ENCODE data around the gene PKP4.

The PKP4 gene

DNA sequence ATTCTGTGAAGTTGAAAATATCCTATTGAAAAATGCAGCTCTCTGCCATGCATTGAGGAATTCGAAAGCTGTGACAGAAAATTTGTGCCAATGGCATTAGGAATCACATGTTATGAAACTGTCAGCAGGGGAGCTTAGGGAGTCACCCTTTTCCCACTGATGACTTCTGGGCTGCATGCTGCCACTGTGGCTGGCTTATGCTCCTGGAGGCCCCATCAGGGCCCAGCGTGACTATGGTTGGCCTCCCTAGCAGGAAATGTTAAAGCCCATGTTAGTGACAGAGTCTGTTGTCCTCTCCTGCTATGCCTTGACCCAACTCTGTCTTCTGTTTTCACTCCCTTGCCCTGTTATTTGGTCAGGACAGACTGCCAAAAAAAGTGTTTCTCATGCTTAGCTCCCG is 198.9 kb downstream of the PKP4 start:
- no peak for DNase-seq

DNA sequence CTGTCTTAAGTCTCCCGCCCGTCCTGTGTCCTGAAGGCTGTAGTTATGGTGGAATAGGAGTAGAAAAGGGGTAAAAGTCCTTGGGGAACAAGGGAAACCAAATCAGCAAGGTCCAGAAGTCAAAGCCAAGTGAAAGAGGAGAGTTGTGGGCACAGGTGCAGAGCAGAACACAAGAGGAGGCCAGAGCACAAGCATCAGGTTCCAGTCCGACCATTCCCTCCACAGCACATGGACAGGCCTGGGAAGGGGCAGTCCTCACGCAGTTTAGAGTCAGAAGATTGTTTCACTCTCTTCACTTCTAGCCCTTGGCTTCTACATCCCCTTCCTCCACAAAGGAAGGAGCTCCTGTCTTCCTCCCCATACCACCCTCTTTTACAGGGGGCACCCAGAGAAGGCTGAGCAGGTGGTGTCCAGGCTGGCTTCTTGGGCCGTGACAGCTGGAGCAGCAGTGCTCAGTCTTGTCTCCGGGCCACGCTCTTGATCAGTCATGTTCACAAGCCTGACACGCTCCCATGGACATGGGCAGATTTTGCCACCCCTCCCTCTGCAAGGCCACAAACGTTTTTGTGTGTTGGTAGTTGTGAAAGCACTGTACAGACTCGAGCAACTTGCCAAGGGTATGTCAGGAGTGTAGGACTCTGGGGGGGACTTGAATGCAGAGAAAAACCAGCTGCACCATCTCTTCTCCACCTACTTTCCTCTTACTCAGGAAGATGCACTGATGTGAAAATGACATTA is 199.9 kb downstream of the PKP4 start:
- DNase-seq: no peak

DNA sequence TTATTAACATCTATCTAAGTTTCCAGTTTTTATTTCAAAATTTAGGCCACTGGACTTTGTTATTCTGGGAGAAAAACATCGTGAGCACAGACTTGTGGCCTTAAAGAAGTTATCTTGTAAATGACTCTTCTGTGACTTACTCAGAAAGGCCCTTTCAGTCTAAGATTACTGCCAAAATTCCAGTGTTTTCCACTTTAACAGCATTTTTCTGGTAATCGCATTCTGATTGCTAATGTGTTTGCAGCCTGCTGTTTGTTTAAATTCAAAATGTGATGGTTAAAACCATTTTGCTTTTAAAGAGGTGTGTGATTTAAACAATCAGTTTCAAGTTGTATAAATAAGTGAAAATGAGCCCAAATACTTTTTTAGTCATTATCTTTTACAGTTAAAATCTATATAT is 201.6 kb downstream of the PKP4 start:
- no peak for DNase-seq

DNA sequence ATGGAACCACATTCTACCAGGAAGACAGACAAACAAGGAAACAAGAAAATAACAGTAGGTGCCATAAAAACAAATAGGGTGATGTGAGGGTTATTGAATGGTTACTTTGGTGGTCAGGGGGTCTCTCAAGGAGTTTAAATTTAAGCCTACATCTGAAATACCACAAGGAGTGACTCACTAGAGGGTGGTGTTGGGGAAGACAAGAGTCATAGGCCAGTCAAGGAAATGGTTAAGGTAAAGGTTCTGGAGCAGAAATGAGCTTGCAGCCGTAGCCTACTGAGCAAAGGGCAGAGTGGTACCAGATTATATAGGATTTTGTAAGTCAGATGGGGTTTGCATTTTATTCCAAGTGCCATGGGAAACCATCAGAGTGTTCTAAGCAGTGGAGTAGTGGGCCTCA is 202.7 kb downstream of the PKP4 start:
- DNase-seq: no peak

DNA sequence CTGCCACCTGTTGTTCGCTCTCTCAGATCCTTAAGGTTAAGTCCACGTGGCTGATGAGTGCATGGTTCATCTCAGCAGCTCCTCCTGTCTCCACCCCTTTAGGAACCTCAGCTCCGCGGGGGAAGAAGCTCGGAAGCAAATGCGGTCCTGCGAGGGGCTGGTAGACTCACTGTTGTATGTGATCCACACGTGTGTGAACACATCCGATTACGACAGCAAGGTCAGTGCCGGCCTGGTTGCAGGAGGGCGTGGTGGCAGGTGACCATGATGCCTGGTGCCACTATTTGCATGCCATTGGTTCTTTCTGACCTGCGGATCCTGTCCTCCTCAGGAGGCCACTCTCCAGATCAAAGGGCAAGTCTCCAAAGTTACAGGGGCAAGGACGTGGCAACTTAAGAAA is 204.5 kb downstream of the PKP4 start:
- no peak for DNase-seq

DNA sequence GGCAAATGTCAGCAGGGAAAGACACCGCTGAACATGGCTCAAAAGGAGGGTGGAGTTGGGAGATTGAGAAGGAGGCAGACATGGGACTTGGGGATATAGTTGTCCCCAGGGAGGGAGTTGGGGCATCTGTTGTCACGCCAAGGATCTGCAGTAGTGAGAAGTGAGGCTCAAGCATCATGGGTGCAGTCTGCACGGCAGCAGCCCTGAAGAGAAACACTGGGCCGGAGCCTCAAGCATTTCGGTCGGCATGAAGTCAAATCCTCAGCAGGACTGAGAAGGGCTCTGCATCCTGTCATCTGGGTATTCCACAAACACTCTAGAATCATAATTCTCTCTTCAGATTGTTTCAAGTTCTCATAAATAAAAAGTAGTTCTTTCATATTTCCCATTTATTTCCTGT is 205.7 kb downstream of the PKP4 start:
- no peak for DNase-seq

DNA sequence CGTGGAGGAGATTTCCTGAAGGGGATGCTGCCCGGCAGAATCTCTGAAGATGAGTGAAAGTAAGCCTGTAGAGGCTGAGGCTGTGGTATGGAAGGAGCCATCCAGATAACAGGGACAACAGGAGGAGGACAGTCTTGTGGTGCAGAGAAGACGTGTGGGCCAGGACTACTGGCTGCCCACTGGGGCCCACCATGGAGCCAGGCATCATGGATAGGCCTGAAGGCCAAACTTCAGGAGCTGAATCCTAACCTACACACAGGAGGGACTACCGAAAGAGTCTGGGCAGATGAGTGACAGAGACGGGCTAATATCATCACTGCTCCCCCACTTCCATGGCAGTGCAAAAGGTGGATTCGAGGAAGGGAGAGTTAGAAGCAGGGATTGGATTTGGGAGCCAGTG is 207.0 kb downstream of the PKP4 start:
- no peak for DNase-seq

DNA sequence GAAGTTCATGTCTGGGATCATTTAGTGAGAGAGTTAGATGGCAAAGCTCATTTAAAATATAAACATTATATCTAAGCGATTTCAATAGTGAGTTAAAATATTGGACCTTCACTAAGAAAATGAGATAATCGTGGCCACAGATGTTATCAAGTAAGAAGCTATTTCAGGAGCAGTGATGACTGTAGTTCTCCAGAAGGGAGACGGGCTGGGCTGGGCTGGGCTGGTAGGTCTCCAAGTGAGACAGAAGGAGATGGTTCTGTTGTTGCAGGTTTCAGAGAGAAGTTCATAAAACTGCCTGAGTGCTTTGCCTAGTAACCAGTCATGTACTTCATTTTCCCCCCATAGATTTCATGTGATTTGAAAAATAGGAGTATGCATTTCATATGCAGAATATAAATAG is 208.2 kb downstream of the PKP4 start:
- no peak for DNase-seq

DNA sequence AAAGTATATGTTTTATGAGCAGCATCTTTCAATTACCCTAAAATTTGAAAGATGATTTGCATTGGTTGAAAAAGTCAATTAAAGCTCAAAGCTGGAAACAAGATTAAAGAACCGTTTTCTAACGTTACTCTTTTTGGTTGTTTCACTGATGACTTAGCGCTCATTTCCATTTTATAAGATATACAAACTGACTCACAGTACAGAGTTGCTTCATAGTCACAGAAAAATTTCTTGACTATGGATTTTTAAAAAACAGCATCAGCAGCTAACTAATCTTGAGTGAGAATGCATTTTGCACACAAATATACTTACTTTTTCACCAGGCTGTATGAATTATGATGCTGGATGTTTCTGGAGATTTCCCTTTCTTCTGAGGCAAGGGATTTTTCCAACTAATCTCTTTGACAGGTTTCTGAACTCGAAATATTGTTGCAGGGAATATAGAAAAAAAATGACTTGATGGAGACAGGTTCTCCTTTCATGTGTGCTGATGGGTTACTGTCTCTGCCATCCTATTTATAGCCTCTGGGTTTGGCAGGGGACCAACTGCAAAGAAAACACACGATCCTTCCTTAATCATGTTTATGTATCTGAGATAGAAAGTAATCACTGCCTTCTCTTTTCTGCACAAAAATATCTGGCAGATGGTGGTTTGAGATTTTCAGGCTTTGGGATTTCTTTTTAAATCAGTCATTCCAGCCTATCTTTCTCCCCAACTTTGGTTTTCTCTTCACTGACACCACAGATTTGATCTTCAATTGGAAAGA is 209.0 kb downstream of the PKP4 start:
- DNase-seq: peak; percentile 29

DNA sequence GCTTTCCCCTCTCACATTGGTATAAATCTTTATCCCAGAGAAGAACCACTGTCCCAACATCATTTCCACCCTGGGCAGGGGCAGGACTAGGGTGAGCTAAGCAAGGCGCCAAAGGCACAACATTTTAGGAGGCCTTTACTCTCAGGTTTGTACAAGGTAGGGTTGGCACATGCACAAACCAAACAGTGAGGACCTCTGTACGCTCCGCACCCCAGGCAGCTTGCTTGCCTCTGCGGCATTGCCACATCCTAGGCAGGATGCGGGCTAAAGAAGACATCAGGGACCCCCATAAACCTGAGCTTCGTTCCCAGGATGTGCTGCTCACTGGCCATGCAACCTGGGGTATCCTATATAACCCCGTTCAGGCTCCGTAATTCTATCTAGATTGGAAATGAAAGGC is 210.2 kb downstream of the PKP4 start:
- no peak for DNase-seq

DNA sequence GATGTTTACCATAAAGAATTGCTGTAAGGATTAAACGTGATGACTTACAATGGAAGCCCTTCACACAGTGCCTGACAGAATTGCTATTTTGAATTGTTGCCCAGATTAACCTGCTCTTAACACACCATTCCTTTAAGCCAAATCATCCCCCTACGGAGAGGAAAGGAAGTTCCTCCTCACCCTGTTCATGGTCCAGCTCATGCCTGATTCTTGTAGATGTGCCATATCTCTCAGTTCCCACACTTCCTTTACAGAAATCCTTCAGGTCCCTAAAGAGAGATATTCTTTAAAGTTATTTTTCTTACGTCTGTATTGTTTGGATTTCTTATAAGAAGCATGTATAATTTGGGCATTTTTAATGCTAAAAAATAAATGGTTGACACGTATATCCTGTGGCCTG is 210.8 kb downstream of the PKP4 start:
- no peak for DNase-seq

DNA sequence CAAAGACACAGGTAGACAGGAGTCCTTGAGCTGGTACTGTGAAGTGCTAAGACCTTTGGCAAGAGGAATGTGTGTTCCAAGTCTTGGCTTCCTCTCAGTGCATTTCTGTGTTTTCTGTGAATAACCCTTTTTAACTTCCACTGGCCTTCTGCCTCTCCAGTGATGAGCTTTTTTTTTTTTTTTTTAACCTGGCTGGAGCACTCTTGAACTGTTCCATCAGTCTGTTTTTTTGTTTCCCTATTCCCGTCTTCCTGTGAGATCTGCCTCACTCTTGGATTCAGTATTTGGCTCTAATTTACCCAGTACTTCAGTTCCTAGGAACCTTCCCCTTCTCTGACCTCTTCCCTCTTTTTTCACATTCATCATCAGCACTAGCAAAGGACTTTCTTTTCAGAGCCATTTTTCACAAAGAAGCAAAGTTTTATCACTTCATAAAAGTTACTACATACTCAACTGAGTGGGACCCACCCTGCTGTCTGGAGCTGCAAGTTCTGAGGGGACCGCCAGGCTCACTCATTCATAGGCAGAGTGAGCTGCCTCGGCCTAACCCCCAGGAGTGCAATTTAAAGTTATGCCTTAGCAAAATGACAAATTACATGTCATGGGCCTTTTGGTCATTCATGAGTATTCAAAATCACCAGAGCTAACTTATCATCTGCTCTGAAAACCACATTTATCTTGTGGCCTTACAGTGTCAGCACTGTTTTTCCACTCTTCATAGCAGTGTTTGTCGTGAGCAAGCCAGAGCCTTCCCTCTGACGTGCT is 211.4 kb downstream of the PKP4 start:
- DNase-seq: no peak

DNA sequence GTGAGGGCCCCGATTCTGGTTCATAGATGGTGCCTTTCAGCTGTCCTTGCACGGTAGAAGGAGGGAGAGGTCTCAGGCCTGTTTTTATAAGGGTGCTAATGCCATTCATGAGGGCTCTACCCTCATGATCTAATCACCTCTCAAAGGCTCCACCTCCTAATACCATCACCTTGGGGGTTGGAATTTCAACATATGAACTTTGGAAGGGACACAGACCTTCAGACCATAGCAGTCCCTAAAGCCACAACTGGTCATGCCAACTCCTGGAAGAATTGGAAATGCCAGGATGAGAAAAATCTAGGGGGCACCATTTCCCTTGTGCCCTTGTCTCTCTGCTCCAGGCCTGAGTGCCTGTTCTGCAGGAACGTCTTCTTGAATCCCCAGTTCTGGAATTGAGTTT is 213.5 kb downstream of the PKP4 start:
- DNase-seq: no peak

DNA sequence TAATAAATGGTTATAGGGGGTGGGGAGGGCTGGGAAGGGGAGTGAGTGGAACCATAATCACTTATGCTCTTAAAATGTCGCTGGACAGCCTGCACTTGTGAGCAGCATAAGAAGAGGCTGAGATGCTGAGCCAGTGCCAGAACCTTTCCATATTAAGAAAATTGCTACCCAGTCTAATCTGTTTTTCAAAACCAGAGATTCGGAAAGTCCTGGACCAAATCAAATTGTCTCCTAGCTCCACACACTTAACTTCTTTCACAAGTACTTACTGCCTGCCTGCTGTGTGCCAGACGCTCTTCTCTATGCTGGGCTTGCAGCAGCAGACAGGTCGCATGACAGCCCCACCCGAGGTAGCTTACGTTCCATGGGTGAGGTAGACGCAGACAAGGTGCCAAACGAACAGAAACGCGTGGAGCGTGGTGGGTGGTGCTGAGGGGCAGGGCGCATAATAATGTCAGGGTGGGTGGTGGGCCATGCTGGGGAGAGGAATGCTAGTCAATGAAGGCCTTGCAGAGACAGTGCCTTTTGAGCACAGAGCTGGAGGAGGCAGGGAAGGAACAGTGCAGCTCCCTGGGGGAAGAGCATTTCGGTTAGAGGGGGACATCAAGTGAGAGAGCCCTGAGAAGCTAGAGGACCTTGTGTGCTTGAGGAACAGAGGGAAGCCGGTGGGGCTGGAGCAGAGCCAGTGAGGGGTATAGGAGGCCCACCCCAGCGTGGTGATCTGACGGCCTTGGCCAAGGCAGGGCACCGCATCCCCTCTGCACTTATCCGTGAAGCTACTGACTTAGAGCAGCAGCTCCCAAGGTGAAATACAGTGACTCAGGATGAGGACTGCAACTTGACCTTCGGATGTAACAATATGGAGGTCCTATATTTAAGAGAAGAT is 214.9 kb downstream of the PKP4 start:
- DNase-seq: no peak

DNA sequence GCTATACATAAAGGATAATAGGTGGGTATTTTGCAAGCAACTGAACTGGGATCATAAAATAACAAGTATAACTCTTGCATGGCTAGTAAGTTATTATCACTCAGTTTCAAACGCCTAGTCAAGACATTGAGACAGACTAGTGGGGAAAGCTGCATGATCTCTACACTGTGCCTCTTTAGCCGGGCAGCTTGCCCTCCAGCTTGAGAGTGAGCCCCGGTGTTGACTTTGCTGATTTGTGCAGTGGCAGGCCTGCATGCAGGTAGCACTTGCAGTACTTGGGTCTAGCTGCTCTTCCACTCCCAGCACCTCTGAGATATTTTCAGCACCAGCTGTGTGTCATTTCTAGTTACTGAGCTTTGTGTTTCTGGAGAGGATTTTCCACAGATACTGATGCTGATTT is 219.5 kb downstream of the PKP4 start:
- DNase-seq: no peak

DNA sequence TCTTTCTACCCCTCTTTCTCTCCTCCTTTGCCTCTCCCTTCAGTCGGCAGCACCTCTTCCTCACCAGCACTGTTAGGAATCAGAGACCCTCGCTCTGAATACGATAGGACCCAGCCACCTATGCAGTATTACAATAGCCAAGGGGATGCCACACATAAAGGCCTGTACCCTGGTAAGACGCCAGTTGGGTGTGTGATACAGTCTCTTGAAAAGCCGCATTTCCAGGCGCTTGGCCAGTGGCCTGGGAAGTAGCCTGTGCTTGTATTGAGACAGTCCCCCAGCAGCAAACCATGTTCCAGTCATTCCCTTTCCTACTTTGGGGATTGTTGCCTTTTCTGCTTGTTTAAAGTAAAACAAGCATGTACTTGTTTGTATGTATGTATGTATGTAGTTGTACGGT is 219.9 kb downstream of the PKP4 start:
- DNase-seq: no peak

DNA sequence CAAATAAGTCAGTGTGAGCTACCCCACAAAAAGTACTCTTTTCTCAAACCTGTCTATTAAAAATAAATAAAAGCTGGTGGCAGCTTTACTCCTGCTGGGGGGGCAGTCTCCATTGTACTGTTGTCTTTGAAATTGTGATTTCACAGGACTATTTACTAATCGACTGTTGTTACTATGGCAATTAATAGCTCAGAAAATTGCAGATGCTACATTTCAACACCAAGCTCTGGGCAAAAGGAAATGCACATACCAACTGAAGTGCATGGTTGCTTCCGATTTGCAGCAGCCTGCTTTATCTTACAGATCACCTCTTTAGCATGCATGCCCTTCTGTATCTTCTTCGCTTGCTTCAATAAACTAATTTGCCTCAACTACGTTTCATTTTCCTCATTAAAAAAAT is 220.8 kb downstream of the PKP4 start:
- DNase-seq: peak; percentile 66

DNA sequence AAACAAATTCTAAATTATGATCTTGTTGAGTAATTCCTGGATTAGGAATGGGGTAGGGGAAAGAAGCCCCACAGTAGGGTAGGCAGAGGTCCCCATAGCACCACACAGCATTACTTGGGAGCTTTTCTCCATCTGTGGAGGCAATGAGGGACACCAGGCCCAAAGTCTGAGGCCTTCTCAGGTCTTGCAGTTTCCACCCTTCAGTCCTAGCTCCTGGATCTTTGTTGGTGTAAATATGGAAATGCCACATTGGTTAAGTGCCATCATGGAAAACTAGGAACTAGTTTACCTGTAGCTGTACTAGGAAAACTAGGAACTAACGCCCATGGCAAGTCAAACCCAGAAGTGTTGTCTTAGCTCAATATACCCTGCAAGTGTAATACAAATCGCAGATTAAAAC is 225.1 kb downstream of the PKP4 start:
- no peak for DNase-seq

DNA sequence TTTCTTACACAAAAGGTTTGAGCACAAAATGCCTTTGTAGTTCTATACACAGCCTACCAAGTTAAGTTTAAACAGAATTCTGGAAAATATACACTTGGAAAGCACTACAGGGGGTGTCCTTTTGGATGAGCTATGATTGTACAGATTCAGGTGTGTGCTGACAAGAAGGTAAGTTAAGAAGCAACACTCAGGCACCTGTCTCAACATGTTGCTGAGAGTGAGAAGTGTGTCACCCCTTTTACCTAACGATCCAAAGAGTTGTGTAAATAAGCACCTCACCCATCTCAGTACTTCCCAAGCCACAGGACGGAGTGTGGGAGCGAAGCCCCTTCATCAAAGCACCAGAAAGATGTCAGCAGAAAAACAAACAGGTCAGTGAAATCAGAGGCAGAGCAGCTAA is 228.9 kb downstream of the PKP4 start:
- no peak for DNase-seq

DNA sequence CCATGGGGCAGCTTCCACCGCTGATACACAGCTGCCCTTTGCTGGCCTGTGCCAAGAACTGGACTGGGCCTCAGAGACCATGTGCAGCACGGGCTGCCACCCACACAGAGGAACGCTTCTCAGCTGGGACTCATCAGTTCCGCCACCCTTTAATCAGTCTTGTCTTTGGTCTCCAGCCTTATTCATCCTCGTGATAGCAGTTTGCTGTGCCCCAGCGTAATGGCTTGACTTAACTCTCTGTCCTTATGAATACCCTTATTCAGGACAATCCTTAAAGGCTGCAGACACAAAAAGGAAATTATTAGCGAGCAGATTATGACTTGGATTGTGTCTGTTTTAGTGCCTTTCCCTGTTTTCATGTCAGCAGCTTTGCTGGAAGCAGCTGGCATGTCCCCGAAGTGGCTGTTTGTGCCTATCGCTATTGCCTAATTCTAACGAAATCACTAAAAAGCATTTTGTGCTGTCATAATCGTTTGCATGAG is 229.5 kb downstream of the PKP4 start:
- DNase-seq: no peak

DNA sequence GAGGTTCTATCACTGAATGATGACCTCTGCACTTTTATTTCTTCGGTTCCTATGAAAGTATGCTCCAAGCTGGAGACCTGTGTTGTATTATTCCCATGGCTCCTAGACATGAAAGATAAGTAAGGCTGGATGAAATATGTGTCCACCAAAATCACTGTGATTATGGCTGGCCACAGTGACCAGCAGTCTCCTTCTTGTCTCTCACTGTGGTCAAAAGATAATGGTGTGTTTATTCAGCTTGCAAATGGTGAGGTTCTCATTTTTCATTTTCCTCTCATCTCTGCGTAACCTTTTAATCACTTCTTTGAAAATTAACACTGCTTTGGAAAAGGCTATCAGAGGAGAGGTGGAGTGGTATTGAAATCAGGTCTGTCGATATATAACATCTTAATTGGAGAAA is 230.6 kb downstream of the PKP4 start:
- DNase-seq: no peak

DNA sequence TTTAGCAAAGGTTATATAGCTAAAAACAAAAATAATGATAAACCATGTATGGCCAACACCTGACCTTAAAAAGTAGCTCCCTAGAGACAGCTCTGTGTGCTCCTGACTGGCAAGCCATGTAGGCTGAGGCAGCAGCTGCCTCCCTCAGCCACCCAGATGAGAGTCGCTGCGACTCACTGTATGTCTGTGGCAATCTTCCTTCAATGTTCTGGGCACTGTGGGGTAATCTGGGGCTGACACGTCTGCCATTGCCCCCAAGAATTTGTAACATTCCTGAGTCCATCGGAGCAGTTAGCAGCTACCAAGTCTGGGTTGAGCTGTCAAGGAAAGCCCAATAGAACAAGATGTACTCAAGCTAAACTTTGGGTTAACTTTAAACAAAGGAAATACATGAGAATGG is 232.0 kb downstream of the PKP4 start:
- DNase-seq: no peak

DNA sequence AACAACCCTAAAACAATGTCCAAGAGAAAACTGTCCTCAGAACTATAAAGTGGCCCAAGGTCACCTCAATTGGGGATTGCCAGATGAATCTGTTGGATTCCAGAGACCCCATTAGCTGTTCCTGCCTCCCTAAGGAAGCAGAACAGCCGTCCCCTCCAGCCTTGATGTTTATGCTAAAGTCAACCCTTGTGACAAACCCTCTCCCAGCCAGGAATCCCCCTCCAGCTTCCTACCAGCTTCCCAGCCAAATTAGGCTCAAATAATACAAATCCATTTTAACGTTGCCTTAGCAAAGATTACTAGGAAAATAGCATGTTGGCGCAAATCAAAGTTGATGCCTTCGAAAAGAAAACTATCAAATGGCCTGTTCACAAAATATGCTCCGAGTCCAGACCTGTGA is 232.6 kb downstream of the PKP4 start:
- DNase-seq: no peak
